HS-27A (cell line): ENCODE results near the gene IGHMBP2.
"Not testable (repeated sequence)": the region's sequence is repeated elsewhere in the genome, so short reads cannot be mapped to it uniquely, and the experiment has no call there.

Source experiments
- DNase-seq: peaks from one replicate; pipeline ENCODE4 v3.0.0-alpha.2; 2012; ENCODE audit warnings: low read depth, missing footprints

The IGHMBP2 gene

GRCh38 chr11:68903288-68904247 lies at the start of gene IGHMBP2, which contains the start of gene MRPL21:
IGHMBP2 (plus strand) TSS chr11:68903891; CDS start chr11:68903953, 62 bp downstream.
MRPL21 (minus strand) TSS chr11:68903832; CDS start chr11:68903810, 22 bp downstream.
- DNase-seq, result peak; percentile 55

GRCh38 chr11:68854273-68854958 lies 49.3 kb upstream of the IGHMBP2 start:
- DNase-seq, result no peak

GRCh38 chr11:68855205-68855981 lies 48.3 kb upstream of the IGHMBP2 start:
- DNase-seq, result no peak

DNA sequence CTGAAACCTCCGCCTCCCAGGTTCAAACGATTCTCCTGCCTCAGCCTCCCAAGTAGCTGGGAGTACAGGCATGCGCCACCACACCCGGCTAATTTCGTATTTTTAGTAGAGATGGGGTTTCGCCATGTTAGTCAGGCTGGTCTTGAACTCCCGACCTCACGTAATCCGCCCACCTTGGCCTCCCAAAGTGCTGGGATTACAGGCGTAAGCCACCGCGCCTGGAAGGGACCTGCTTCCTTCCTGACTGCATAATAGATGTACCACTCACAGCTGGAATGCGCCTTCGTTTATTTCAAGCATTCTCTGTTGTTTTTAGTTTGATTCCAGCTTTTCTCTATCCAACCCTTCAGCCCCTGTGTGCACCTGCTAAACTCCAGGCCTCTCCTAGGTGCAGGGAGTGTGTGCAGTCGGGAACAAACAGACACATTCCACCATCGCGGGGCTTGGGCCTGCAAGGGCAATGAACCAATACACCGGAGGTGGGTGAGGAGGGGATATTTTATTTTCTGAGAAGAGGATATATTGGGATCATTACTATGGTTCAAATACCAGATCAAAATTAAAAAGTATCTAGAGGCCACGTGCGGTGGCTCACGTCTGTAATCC lies 47.2 kb upstream of the IGHMBP2 start:
- DNase-seq, result not testable (repeated sequence)

- no peak for DNase-seq
Observed at GRCh38 chr11:68857037-68857586, 46.6 kb upstream of the IGHMBP2 start.

DNA sequence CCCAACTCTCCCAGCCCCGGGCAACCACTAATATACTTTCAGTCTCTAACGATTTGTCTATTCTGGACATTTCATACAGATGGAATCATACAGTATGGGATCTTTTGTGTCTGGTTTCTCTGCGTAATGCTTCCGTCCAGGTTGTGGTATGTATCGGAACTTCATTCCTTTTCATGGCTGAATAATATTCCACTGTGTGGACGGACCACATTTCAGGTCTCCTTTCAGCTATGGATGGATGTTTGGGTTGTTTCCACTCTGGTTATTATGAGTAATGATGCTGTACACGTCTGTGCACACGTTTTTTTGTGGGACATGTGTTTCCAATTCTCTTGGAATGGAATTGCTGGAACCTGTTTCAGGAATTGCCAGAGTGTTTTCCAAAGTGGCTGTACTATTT lies 44.6 kb upstream of the IGHMBP2 start:
- no peak for DNase-seq

DNA sequence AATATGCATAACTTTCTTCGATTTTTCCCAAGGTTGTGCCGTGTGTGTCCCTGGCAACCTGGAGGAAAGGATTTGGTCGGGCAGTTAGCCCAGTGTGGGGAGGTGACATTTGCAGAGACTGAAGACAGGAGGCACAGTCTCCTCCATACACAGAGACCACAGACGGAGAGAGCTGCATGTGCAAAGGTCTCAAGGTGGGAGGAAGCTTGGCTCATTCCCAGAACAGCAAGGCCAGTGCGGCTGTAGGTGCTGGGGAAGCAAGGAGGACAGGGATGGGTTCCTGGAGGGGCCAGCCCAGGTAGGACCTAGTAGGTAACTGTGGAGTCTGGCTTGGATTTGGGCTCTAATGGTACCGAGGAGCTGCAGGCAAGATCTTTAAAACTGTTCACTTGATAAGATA lies 41.3 kb upstream of the IGHMBP2 start:
- DNase-seq, result no peak

- DNase-seq, result no peak
Observed at GRCh38 chr11:68863553-68864265, 40.0 kb upstream of the IGHMBP2 start.

- DNase-seq, result no peak
Observed at GRCh38 chr11:68865241-68865640, 38.5 kb upstream of the IGHMBP2 start.

DNA sequence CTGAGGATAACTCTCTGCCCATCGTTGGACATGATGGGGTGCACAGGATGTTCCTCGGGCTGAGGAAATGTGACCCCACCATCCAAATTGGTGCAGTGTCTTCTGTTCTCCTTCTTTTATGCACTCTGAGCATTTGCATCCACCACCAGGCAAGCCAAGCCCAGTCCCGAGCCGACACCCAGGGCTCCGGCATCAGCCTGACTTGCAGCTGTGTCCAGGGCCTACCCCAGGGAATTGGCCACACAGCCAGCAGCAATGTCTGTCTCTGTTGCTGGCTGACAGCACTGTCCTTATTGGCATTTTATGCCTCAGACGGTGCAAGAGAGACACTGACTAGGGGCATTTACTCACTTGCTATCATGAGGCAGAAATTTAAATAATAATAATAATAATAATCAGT lies 36.6 kb upstream of the IGHMBP2 start:
- DNase-seq, result no peak

GRCh38 chr11:68868221-68868835 lies 35.4 kb upstream of the IGHMBP2 start:
- DNase-seq, result no peak

DNA sequence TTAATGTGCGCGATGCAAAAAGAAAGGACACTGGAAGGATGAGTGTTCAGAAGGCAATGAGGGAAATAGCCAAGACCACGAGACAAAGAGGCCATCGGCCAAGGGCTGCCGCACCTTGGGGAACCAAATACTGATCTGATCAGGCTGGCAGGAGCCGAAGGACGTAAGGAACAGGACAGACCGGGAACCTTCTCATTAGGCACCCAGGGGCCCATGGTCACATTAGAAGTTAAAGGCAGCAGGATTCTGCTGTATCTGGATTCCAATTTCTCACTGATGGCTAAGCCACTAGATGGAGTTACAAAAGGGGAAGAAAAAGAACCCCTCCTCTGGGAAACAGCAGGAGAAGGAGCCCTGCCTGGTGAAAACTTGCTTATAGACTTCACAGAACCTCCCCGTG lies 33.2 kb upstream of the IGHMBP2 start:
- no peak for DNase-seq

- DNase-seq, result no peak
Observed at GRCh38 chr11:68872216-68873003, 31.3 kb upstream of the IGHMBP2 start.

DNA sequence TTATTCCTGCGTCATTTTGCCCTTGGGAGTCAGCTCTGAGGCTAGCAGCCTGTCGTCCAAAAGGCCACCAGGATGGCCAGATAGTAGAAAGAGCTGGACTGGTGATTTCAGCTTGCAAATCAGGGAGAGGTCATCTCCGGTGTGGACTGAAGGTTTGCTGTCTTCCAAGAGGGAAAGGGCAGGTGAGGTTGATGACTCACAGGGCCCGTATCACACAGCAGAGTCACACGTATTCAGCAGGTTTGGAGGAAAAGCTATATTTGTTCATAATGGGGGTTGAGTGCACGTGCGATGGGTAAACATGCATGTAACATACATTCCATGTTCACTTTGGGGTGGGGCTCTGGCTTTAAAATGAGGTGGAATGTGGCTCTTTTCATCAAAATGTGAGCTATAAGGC lies 25.7 kb upstream of the IGHMBP2 start:
- no peak for DNase-seq

GRCh38 chr11:68880851-68881250 lies 22.8 kb upstream of the IGHMBP2 start:
- DNase-seq, result no peak

DNA sequence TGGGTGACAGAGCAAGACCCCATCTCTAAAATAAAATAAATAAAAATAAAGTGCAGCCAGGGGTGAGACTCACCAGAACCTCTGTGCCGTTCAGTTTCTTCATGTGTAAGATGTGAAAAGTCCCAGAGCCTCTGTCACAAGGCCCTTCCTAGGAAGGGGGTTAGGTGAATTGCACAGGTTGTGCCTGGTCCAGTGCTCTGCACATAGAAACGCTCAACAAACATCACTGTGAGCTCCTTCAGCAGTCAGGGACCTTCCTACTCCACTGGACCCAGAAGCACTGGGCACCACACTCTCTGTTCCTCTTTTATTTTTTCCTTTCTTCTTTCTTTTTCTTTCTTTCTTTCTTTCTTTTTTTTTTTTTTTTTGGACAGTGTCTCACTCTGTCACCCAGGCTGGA lies 22.4 kb upstream of the IGHMBP2 start:
- no peak for DNase-seq

DNA sequence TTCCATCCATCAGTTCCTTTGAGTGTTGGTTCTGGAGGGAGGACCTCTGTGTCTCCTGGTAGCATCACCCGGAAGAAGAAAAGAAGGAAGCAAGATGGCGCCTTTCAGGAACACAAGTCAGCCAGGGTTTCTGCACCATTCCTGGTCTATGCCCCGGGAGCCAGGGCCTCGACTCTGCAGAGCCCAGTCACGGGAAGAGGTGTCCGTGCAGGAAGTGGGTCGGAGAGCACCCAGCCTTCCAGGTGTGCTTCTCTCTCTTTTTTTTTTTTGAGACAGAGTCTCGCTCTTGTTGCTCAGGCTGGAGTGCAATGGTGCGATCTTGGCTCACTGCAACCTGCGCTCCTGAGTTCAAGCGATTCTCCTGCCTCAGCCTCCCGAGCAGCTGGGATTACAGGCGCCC lies 21.3 kb upstream of the IGHMBP2 start:
- DNase-seq, result no peak

DNA sequence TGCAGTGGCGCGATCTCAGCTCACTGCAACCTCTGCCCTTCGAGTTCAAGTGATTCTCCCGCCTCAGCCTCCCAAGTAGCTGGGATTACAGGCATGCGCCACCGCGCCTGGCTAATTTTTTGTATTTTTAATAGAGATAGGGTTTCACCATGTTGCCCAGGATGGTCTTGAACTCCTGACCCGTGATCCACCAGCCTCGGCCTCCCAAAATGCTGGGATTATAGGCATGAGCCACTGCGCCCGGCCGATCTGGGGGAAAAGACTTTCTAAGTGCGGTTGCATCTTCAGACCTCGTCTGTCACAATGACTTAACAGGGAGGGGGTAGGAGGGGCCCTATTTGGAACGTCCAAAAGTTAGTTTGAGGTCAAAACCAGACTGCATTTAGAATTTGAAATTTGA lies 18.9 kb upstream of the IGHMBP2 start:
- DNase-seq, result not testable (repeated sequence)

GRCh38 chr11:68889948-68890446 lies 13.7 kb upstream of the IGHMBP2 start:
- no peak for DNase-seq
